Breast epithelium (tissue), 3 donors: Measurements from ENCODE around the gene NSL1.

Source experiments
- POLR2A ChIP-seq: fragments of 450-650 bp; IDR thresholded peaks from one replicate; pipeline ENCODE4 v1.6.1; 2016; ENCODE audit warnings: antibody characterized with exemption, mild to moderate bottlenecking, moderate library complexity
- POLR2AphosphoS5 ChIP-seq, 3 donors: sonication (generic); formaldehyde crosslinking; IDR thresholded peaks; one replicate each; pipeline ENCODE4 v1.6.1; 2017; ENCODE audit warnings: antibody characterized with exemption in 3 of 3
- TF ChIP-seq, protein P1 (sequence below), 3 donors: fragments of 450-650 bp; IDR thresholded peaks; one replicate each; pipeline ENCODE4 v1.5.1; 2016 to 2017; ENCODE audit warnings: antibody characterized with exemption in 3 of 3, mild to moderate bottlenecking in 3 of 3, moderate library complexity in 3 of 3

DNA sequence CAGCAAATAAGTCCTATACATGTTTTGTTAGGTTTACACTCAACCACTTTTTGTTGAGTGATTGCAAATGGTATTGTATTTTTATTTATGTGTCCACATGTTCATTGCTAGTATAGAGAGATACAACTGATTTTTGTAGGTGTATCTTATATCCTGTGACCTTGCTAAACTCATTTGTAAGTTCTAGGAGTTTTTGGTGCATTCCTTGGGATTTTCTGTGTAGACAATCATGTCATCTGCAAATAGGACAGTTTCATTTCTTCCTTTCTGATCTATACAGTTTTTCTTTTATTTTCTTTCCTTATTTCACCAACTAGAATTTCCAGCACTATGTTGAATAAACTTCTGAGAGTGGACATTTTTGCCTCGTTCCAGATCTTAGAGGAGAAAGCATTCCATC lies 75.4 kb downstream of the NSL1 start:
- TF ChIP-seq, protein P1, sequence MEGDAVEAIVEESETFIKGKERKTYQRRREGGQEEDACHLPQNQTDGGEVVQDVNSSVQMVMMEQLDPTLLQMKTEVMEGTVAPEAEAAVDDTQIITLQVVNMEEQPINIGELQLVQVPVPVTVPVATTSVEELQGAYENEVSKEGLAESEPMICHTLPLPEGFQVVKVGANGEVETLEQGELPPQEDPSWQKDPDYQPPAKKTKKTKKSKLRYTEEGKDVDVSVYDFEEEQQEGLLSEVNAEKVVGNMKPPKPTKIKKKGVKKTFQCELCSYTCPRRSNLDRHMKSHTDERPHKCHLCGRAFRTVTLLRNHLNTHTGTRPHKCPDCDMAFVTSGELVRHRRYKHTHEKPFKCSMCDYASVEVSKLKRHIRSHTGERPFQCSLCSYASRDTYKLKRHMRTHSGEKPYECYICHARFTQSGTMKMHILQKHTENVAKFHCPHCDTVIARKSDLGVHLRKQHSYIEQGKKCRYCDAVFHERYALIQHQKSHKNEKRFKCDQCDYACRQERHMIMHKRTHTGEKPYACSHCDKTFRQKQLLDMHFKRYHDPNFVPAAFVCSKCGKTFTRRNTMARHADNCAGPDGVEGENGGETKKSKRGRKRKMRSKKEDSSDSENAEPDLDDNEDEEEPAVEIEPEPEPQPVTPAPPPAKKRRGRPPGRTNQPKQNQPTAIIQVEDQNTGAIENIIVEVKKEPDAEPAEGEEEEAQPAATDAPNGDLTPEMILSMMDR (IDR thresholded peaks at IDR 0.05): no peak
- no peak for TF ChIP-seq POLR2AphosphoS5 (IDR thresholded peaks at IDR 0.05)
- no peak for TF ChIP-seq POLR2A
